ENCODE data around the gene TRIM13.
"Not testable (repeated sequence)": the region's sequence is repeated elsewhere in the genome, so short reads cannot be mapped to it uniquely, and the experiment has no call there.

Gene TRIM13

DNA sequence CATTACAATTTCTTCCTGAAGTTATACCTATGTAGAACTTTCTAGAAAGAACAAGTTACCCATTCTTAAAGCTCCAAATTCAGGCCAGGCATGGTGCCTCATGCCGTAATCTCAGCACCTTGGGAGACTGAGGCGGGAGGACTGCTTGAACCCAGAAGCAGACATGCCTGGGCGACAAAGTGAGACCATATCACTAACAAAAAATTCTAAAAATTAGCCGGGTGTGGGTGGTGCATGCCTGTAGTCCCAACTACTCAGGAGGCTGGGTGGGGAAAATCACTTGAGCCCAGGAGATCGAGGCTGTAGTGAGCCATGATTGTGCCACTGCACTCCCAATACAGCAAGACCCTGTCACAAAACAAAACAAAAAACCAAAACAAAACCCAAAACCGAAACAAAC, 41.4 kb downstream of the TRIM13 start:
- TF ChIP-seq, protein P1, sequence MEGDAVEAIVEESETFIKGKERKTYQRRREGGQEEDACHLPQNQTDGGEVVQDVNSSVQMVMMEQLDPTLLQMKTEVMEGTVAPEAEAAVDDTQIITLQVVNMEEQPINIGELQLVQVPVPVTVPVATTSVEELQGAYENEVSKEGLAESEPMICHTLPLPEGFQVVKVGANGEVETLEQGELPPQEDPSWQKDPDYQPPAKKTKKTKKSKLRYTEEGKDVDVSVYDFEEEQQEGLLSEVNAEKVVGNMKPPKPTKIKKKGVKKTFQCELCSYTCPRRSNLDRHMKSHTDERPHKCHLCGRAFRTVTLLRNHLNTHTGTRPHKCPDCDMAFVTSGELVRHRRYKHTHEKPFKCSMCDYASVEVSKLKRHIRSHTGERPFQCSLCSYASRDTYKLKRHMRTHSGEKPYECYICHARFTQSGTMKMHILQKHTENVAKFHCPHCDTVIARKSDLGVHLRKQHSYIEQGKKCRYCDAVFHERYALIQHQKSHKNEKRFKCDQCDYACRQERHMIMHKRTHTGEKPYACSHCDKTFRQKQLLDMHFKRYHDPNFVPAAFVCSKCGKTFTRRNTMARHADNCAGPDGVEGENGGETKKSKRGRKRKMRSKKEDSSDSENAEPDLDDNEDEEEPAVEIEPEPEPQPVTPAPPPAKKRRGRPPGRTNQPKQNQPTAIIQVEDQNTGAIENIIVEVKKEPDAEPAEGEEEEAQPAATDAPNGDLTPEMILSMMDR (IDR thresholded peaks at IDR 0.05; ENCODE audit: insufficient read depth, low read length, missing control alignments): no peak
- no peak overlapping the region for H3K4me3 ChIP-seq (ENCODE audit: low read depth, low read length)
- POLR2A ChIA-PET: interaction anchor here (0.7 kb wide), 1 partner anchor 41 kb away, joined by 3 read pairs; no protein-coding TSS in a partner anchor
- CTCF ChIA-PET: no interaction called here
- no peak for DNase-seq (ENCODE audit: low read depth, low spot score)

- ChIA-PET CTCF (no interaction called here), POLR2A (no interaction called here)
- TF ChIP-seq, protein P1 (IDR thresholded peaks at IDR 0.05; ENCODE audit: insufficient read depth, low read length, missing control alignments): no peak
- H3K4me3 ChIP-seq (ENCODE audit: low read depth, low read length): no peak overlapping the region
- DNase-seq (ENCODE audit: low read depth, low spot score): no peak
Measured at GRCh38 chr13:50052478-50052877, 55.6 kb downstream of the TRIM13 start.

DNA sequence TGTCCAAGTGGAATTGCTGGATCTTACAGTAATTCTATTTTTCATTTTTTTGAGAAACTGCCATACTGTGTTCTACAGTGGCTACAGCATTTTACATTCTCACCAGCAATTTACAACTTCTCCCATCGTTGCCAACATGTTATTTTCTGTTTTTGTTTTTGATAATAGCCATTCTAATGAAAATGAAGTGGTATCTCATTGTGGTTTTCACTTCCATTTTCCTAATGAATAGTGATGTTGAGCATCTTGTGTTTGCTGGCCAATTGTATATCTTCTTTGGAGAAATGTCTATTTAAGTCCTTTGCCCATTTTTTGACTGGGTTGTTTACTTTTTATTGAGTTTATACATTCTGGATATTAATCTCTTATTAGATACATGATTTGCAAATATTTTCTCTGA, 57.0 kb downstream of the TRIM13 start:
- TF ChIP-seq, protein P1 (IDR thresholded peaks at IDR 0.05; ENCODE audit: insufficient read depth, low read length, missing control alignments): no peak
- ChIA-PET CTCF (no interaction called here), POLR2A (no interaction called here)
- no peak for DNase-seq (ENCODE audit: low read depth, low spot score)
- H3K4me3 ChIP-seq (ENCODE audit: low read depth, low read length): no peak overlapping the region

GRCh38 chr13:50055454-50055853, 58.6 kb downstream of the TRIM13 start:
- POLR2A ChIA-PET: no interaction called here
- DNase-seq (ENCODE audit: low read depth, low spot score): no peak
- TF ChIP-seq, protein P1 (IDR thresholded peaks at IDR 0.05; ENCODE audit: insufficient read depth, low read length, missing control alignments): no peak
- H3K4me3 ChIP-seq (ENCODE audit: low read depth, low read length): no peak overlapping the region
- CTCF ChIA-PET: no interaction called here

GRCh38 chr13:50060718-50061117, 63.9 kb downstream of the TRIM13 start:
- no peak for DNase-seq (ENCODE audit: low read depth, low spot score)
- H3K4me3 ChIP-seq (ENCODE audit: low read depth, low read length): no peak overlapping the region
- CTCF ChIA-PET: interaction anchor here (1.7 kb wide), 1 partner anchor 22 kb away, joined by 4 read pairs; no protein-coding TSS in a partner anchor
- TF ChIP-seq, protein P1 (IDR thresholded peaks at IDR 0.05; ENCODE audit: insufficient read depth, low read length, missing control alignments): no peak
- POLR2A ChIA-PET: no interaction called here

- DNase-seq (ENCODE audit: low read depth, low spot score); CTCF ChIA-PET; POLR2A ChIA-PET; H3K4me3 ChIP-seq (ENCODE audit: low read depth, low read length): not testable (repeated sequence)
Measured at GRCh38 chr13:50062336-50062735, 65.5 kb downstream of the TRIM13 start.

GRCh38 chr13:50065712-50066111, 68.9 kb downstream of the TRIM13 start:
- H3K4me3 ChIP-seq (ENCODE audit: low read depth, low read length): no peak overlapping the region
- TF ChIP-seq, protein P1 (IDR thresholded peaks at IDR 0.05; ENCODE audit: insufficient read depth, low read length, missing control alignments): no peak
- DNase-seq (ENCODE audit: low read depth, low spot score): no peak
- ChIA-PET POLR2A (no interaction called here), CTCF (interaction anchor here (1.3 kb wide), 1 partner anchor 19 kb away, joined by 3 read pairs; no protein-coding TSS in a partner anchor)
